HG02642 (cell line): ENCODE results near the gene ZNF787.

ENCODE experiments used
- ATAC-seq: cut with Tn5 transposase; IDR thresholded peaks from one replicate; pipeline ENCODE4 v1.9.1; 2021; ENCODE audit warnings: mild to moderate bottlenecking; ENCODE audit not compliant: unreplicated experiment, poor library complexity

The ZNF787 gene

GRCh38 chr19:56144831-56145230 lies 23.7 kb upstream of the ZNF787 start:
- ATAC-seq = no peak

DNA sequence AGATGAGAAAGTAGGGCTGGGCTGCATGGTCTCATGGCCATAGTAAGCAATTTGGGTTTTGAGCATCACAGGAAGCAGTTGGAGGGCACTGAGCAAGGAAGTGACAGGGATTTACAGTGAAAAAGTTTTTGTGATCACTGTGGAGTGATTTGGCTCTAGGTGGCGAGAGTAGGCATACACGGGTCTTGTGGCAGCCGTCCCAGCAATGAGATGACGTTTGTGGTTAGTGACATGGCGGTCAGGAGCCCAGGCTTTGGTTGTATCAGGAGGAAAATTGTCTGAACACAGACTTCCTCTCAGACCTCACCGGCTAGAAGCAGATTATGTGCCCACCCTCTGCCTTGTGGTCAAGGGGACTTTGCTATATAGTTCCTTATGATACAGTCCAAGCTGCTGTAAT lies 23.3 kb upstream of the ZNF787 start:
- no peak for ATAC-seq

GRCh38 chr19:56142897-56143434 lies 21.9 kb upstream of the ZNF787 start:
- no peak for ATAC-seq

DNA sequence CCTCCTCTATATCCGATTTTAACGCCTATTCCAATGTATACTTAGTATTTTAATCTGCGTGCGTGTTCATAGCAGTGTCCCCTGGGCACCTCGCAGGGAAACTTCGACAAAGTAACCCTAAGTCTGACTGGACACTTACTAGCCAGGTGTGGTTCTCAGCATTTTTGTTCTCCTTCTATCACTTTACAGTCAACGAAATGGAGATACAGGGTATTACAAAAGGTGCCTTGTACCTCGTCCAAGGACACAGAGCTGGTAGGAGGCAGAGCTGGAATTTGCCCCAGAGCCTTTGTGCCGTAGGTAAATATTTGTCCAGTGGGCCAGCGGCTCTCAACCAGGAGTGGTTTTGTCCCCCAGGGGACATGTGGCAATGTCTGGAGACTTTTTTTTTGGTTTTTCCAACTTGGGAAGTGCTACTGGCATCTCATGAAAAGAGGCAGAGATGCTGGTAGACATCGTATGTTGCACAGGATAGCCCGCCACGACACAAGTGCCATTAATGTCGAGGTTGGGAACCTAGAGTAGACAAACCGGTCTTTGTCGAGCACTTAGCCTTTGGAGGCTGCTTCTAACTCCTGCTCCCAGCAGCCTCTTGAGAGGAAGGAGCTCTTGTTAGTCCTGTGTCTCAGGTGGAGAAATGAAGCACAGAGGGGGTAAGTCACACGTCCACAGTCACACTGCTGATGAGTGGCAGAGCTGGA lies 21.1 kb upstream of the ZNF787 start:
- ATAC-seq = no peak

DNA sequence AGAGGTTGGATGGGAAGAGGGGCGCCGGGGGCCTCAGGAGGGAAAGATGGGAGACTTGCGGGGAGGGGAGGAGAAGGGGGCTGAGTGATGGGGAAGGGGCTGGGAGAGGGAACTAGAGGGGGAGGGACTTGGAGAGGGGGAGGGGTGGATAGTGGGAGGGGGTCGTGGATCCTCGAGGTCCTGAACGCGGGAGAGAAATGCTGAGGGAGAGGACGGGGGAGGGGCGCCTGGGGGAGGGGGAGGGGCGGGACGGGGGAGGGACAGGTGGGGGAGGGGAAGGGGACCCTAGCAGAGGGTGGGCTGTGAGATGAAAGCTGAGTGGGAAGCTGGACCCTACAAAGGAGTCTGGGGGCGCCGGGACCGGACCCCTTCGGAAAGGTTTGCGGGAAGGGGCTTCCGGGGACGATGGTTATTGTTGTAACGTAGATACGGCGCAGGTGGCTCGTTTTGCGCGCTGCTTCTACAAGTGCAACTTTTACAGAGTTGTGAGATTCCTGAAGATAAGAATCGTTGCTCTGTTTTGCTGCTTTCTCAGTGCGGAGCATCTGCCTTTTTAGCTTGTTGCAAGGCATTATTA lies 20.4 kb upstream of the ZNF787 start:
- ATAC-seq = no peak

GRCh38 chr19:56140583-56141416 lies 19.7 kb upstream of the ZNF787 start, which contains the start of gene ZNF444:
TSS of gene ZNF444 (plus strand) at chr19:56141287. CDS start at chr19:56146912, 5,625 bp downstream.
- peak; percentile 92 for ATAC-seq

GRCh38 chr19:56139847-56140582 lies 18.9 kb upstream of the ZNF787 start:
- no peak for ATAC-seq

GRCh38 chr19:56138069-56138468 lies 17.0 kb upstream of the ZNF787 start:
- no peak for ATAC-seq

GRCh38 chr19:56137405-56137804 lies 16.3 kb upstream of the ZNF787 start:
- ATAC-seq = no peak

DNA sequence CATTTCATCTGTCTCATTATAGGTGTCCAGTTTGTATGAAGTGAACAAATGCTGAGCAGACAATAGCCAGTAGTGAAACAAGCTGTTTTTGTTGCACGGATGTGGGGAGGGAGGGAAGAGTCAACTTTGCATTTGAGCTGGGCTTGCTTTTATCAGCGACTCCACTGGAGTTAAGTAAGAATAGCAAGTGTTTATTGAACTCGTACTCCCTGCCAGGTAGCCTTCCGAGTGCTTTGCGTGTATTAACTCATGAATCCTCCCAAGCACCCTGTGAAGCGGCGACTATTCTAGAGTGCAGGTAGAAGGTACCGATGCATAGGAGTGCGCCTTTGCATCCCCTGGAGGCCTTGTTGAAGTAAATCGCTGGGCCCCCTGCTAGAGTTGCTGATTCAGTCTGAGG lies 15.3 kb upstream of the ZNF787 start:
- ATAC-seq = no peak

- no peak for ATAC-seq
Measured at GRCh38 chr19:56134654-56134921, 13.5 kb upstream of the ZNF787 start.

- ATAC-seq = peak; percentile 53
Measured at GRCh38 chr19:56133858-56134653, 13.0 kb upstream of the ZNF787 start.

DNA sequence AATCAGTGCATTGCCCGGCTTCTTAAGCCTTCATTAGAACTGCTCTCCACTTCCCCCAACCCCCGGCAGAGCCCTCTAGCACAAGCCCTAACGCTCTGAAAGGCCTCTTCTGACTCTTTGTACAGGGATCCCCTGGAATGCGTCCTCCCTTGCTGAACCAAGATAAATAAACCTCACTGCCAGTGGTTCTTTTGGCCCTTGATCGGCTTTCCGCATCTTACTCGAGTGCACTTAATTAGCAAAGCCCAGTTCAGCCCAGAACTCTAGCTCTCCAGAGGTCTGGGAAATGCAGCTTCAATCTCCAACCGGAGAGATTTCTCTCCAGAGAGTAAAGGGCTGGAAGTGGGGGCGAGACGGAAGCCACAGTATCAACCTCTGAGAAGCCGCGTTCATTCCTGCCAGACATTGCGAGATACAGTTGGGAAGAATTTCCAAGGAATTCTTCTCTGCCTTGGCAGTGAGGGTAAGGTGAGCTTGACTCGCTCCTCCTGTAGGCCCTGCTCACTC lies 11.3 kb upstream of the ZNF787 start:
- ATAC-seq = no peak

- no peak for ATAC-seq
Measured at GRCh38 chr19:56131651-56132050, 10.6 kb upstream of the ZNF787 start.

- no peak for ATAC-seq
Measured at GRCh38 chr19:56130006-56130405, 8.9 kb upstream of the ZNF787 start.

- ATAC-seq = no peak
Measured at GRCh38 chr19:56126983-56127780, 6.1 kb upstream of the ZNF787 start.

DNA sequence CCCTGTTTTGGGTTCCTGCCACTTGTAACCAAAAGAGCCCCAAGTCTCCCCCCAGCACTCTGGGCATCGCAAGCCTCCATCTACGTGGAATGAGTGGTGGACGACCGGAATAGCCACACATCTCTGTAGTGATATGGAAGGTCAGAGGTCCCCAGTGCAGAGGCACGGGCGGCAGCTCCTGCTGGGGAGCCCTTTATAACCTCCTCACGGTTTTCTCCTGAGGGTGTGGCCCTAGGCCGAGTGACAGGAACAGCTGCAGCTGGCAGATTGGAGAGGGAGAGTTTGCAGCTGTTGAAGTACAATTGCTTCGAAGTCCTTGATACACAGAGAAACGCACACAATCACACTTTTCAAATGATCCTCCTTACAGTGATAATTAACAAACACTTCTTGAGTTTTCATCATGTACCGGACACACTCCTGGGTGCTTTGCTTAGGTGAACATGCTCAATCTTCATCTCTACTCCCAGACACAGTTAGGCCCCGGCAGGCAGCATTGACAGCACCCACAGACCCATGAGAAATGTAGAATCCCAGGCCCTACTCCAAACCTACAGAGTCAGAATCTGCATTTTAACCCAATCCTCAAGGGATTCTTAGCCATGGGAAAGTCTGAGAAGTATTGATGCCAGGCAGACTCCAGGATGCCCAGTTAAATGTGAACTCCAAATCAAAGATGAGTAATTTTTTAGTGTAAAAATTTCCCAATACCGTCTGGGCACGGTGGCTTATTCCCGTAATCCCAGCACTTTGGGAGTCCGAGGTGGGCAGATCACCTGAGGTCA lies 4.9 kb upstream of the ZNF787 start:
- ATAC-seq = no peak

- no peak for ATAC-seq
Measured at GRCh38 chr19:56124578-56124977, 3.5 kb upstream of the ZNF787 start.
